Measurements from ENCODE around the gene POLRMT.

- TF ChIP-seq CTCF (IDR thresholded peaks at IDR 0.05) (no peak), POLR2A (IDR thresholded peaks at IDR 0.05) (no peak)
Observed at GRCh38 chr19:583968-584239, 49.4 kb downstream of the POLRMT start.

All from heart left ventricle (tissue), 13 donors.